Activated B cell treated with CpG ODN at 0.5 μM for 24 hours (primary cell): Measurements from ENCODE around the gene CNPY2. TPM values are rescaled to one million over a fixed set of nuclear protein-coding genes. Genes with fewer than 3 reads are reported as not detected.
A peak's percentile ranks its signal among the peaks of the same experiment; 100 is the strongest.
"Not testable (repeated sequence)": the region's sequence is repeated elsewhere in the genome, so short reads cannot be mapped to it uniquely, and the experiment has no call there.

Experiments
- ATAC-seq: fragments of 200-7000 bp; cut with Tn5 transposase; one replicate; pipeline ENCODE4 v1.10.0; 2021; ENCODE audit warnings: low read depth, mild to moderate bottlenecking, moderate library complexity
- CTCF ChIA-PET: fragments of 350-600 bp; sonication (Branson Sonifier 250); formaldehyde crosslinking; loops from one replicate; lab custom pipeline; 2021; ENCODE audit warnings: antibody characterized with exemption; lab: Charles Lee
- POLR2A ChIA-PET: fragments of 350-600 bp; sonication (Branson Sonifier 250); formaldehyde crosslinking; loops from one replicate; lab custom pipeline; 2021; ENCODE audit warnings: antibody characterized with exemption; lab: Charles Lee
- DNase-seq: peaks from one replicate; pipeline ENCODE4 v3.0.0; 2022
- H3K27ac Mint-ChIP-seq: one replicate; pipeline ENCODE4 v1.8.0; 2020; ENCODE audit warnings: mixed read lengths
- H3K27me3 Mint-ChIP-seq: one replicate; pipeline ENCODE4 v1.8.0; 2021; ENCODE audit warnings: mixed read lengths
- H3K36me3 Mint-ChIP-seq: one replicate; pipeline ENCODE4 v1.8.0; 2021; ENCODE audit warnings: low read depth, mixed read lengths
- H3K4me1 Mint-ChIP-seq: one replicate; pipeline ENCODE4 v1.8.0; 2021; ENCODE audit warnings: mixed read lengths
- H3K4me3 Mint-ChIP-seq: one replicate; pipeline ENCODE4 v1.8.0; 2020; ENCODE audit warnings: mild to moderate bottlenecking, mixed read lengths
- H3K9me3 Mint-ChIP-seq: one replicate; pipeline ENCODE4 v1.8.0; 2020; ENCODE audit warnings: mixed read lengths
- CTCF ChIP-seq: fragments of 200-600 bp; IDR thresholded peaks from one replicate; pipeline ENCODE4 v1.8.0; 2022; ENCODE audit warnings: antibody characterized with exemption, mild to moderate bottlenecking
- intact Hi-C: fragments of 100-400 bp; cut with micrococcal nuclease; formaldehyde crosslinking; loops from one replicate; pipeline ENCODE4 v1.15.1; 2024
- total RNA-seq: library from RNA; stranded (reverse); gene quantifications from 2 replicates; pipeline ENCODE4 v1.2.3, GENCODE V29; 2022

The CNPY2 gene
- total RNA-seq, 1 donor from 2014 or later: 98.8 TPM

DNA sequence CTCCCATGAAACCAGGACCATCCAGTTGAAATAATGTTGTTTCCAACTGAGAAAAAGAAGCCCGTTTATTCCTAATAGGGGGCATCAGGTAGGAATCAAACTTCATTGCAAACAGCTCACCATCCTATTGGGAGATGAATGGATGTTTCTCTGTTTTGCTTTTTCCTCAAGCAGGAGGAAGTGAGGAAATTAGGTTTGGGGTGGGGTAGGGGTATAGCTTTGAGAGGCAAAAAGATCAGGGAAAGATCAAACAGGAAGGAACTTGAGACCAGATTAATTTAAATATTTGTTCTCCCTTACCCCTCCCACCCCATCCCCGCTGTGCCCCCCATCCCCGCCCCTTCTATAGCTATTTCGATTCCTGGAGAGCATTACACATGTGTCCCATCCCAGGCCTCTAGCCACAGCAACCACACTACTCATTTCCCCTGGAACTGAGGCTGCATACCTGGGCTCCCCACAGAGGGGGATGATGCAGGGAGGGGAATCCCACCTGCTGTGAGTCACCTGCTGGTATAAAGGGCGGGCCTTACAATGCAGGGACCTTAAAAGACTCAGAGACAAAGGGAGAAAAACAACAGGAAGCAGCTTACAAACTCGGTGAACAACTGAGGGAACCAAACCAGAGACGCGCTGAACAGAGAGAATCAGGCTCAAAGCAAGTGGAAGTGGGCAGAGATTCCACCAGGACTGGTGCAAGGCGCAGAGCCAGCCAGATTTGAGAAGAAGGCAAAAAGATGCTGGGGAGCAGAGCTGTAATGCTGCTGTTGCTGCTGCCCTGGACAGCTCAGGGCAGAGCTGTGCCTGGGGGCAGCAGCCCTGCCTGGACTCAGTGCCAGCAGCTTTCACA, 22.7 kb upstream of the CNPY2 start, which contains the start of gene IL23A:
IL23A (plus strand) TSS at position 577 of the 850 bp plus-strand sequence; CDS start at position 738, 161 bp downstream.
- peak within 1 kb of the TSS; percentile 98 for H3K27ac Mint-ChIP-seq
- ChIA-PET CTCF (interaction anchor here (0.6 to 1.1 kb wide), 2 partner anchors 22 to 126 kb away, joined by 4 to 6 read pairs; partner anchors contain the start of gene STAT2), POLR2A (interaction anchor here (0.7 to 4.2 kb wide), 22 partner anchors 8 to 365 kb away, joined by 3 to 76 read pairs (median 6); partner anchors contain the start of genes APOF, CNPY2, COQ10A and CS)
- DNase-seq (peak; percentile 54), ATAC-seq (peak; percentile 54)
- no peaks in the 10 kb centered on the region for H3K9me3 Mint-ChIP-seq
- no peak for TF ChIP-seq CTCF
- H3K4me1 Mint-ChIP-seq: peaks cover 47% of the 10 kb centered on the region
- peaks cover 36% of the 10 kb centered on the region for H3K36me3 Mint-ChIP-seq
- intact Hi-C loops: loop anchor here (1.0 to 10.0 kb wide), 8 partner anchors 22 to 296 kb away; partner anchors contain the start of genes BAZ2A, COQ10A, CS and STAT2
- no peaks in the 10 kb centered on the region for H3K27me3 Mint-ChIP-seq
- peak within 1 kb of the TSS; percentile 85 for H3K4me3 Mint-ChIP-seq

GRCh38 chr12:56337753-56338251, 22.0 kb upstream of the CNPY2 start:
- TF ChIP-seq CTCF: no peak
- Mint-ChIP-seq H3K9me3 (no peaks in the 10 kb centered on the region), H3K27ac (peak overlapping the region; percentile 98), H3K36me3 (peaks cover 31% of the 10 kb centered on the region), H3K4me3 (no peak overlapping the region), H3K27me3 (no peaks in the 10 kb centered on the region), H3K4me1 (peaks cover 54% of the 10 kb centered on the region)
- CTCF ChIA-PET: interaction anchor here (1.1 kb wide), 1 partner anchor 22 kb away, joined by 6 read pairs; the partner anchor contains the start of gene STAT2
- POLR2A ChIA-PET: interaction anchor here (1.1 to 4.2 kb wide), 16 partner anchors 9 to 364 kb away, joined by 3 to 76 read pairs (median 6); partner anchors contain the start of genes APOF, CNPY2, CS and RAB5B
- DNase-seq (no peak), ATAC-seq (no peak)
- intact Hi-C loops: loop anchor here (1.0 to 10.0 kb wide), 8 partner anchors 22 to 297 kb away; partner anchors contain the start of genes BAZ2A, COQ10A, CS and STAT2

DNA sequence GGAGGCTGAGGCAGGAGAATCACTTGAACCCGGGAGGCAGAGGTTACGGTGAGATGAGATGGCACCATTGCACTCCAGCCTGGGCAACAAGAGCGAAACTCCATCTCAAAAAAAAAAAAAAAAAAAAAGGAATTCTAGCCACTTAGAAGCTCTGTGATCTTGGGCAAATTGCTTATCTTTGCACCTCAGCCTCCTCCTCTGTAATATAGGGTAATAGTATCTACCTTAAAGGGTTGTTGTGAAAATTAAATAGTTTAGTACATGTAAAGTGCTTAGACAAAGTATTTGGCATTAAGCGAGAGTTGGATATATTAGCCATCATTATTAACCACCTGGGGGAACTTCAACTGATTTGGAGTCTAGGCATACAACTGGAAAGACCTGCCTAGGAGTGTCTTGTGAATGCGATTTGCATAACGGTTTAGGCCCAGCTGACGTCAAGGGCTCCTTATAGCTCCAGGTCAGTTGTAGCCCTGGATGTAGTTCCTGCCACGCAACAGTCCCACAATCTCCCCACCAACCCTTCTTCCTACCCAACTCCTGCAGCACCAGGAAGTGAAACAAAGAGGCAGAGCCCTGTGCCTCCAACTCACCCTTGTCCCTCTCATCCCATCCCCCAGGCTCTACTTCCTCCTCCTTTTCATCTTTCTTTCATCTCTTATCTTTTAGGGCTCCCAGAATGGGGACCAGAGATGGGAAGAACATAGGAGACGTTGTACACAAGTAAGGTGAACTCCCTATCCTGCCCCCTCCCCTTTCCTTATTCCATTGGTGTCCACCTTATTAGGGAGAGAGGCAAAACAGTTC, 20.8 kb upstream of the CNPY2 start:
- ChIA-PET CTCF (interaction anchor here (0.9 kb wide), 1 partner anchor 128 kb away, joined by 5 read pairs; no protein-coding TSS in a partner anchor), POLR2A (interaction anchor here (0.6 to 4.8 kb wide), 10 partner anchors 20 to 144 kb away, joined by 5 to 76 read pairs (median 18); partner anchors contain the start of genes CNPY2, CS, RNF41 and STAT2)
- TF ChIP-seq CTCF: no peak
- H3K9me3 Mint-ChIP-seq: no peaks in the 10 kb centered on the region
- peak overlapping the region; percentile 98 for H3K27ac Mint-ChIP-seq
- DNase-seq (no peak), ATAC-seq (no peak)
- H3K36me3 Mint-ChIP-seq: peaks cover 22% of the 10 kb centered on the region
- H3K4me1 Mint-ChIP-seq: peaks cover 60% of the 10 kb centered on the region
- no peak overlapping the region for H3K4me3 Mint-ChIP-seq
- intact Hi-C loops: loop anchor here (10.0 kb wide), 1 partner anchor 298 kb away; the partner anchor contains the start of gene BAZ2A
- H3K27me3 Mint-ChIP-seq: no peaks in the 10 kb centered on the region

- H3K4me3 Mint-ChIP-seq, ATAC-seq, H3K9me3 Mint-ChIP-seq, DNase-seq, H3K27me3 Mint-ChIP-seq: not testable (repeated sequence)
- Mint-ChIP-seq H3K4me1 (peaks cover 60% of the 10 kb centered on the region), H3K36me3 (peaks cover 20% of the 10 kb centered on the region), H3K27ac (peak overlapping the region; percentile 46)
- ChIA-PET CTCF (interaction anchor here (0.9 kb wide), 1 partner anchor 129 kb away, joined by 5 read pairs; no protein-coding TSS in a partner anchor), POLR2A (interaction anchor here (0.7 to 4.8 kb wide), 6 partner anchors 19 to 517 kb away, joined by 3 to 61 read pairs (median 4); partner anchors contain the start of genes CNPY2, ORMDL2 and STAT2)
- intact Hi-C loops: loop anchor here (10.0 kb wide), 1 partner anchor 299 kb away; the partner anchor contains the start of gene BAZ2A
These were observed 19.7 kb upstream of the CNPY2 start for GRCh38 chr12:56335527-56335926.
